Activated gamma-delta T cell (primary cell): Measurements from ENCODE around the gene LTB4R2.

ENCODE experiments used
- DNase-seq: peaks from one replicate; lab custom pipeline; 2025; lab: John Stamatoyannopoulos, UW
- total RNA-seq, 2 donors: gene quantifications; one replicate each; lab custom pipeline; 2026; lab: John Stamatoyannopoulos, UW

Gene LTB4R2
- total RNA-seq = 8.3 to 9.5 reads per million in 2 donors

- DNase-seq = no peak
These were observed at the start of gene LTB4R2 for GRCh38 chr14:24309538-24310264. LTB4R2 (plus strand) TSS chr14:24310140; CDS start chr14:24310665, 525 bp downstream.

- DNase-seq = no peak
These were observed 49.2 kb upstream of the LTB4R2 start for GRCh38 chr14:24260780-24261157.

GRCh38 chr14:24261256-24261968 lies 48.5 kb upstream of the LTB4R2 start:
- no peak for DNase-seq

GRCh38 chr14:24261969-24262327 lies 48.0 kb upstream of the LTB4R2 start:
- DNase-seq = no peak

- no peak for DNase-seq
These were observed 46.9 kb upstream of the LTB4R2 start, which contains the start of gene TGM1 for GRCh38 chr14:24262821-24263733. TGM1 (minus strand) TSS chr14:24263177; CDS start chr14:24262352, 825 bp downstream.

GRCh38 chr14:24263848-24264247 lies 46.1 kb upstream of the LTB4R2 start:
- DNase-seq = no peak

- no peak for DNase-seq
These were observed 45.6 kb upstream of the LTB4R2 start for GRCh38 chr14:24264298-24264697.

- DNase-seq = no peak
These were observed 43.3 kb upstream of the LTB4R2 start for GRCh38 chr14:24266344-24267244.

- no peak for DNase-seq
These were observed 42.4 kb upstream of the LTB4R2 start for GRCh38 chr14:24267516-24267915.

- no peak for DNase-seq
These were observed 41.7 kb upstream of the LTB4R2 start for GRCh38 chr14:24268225-24268624.

GRCh38 chr14:24269368-24269767 lies 40.6 kb upstream of the LTB4R2 start:
- DNase-seq = no peak

GRCh38 chr14:24269910-24270536 lies 39.9 kb upstream of the LTB4R2 start:
- DNase-seq = no peak

GRCh38 chr14:24270537-24271133 lies 39.3 kb upstream of the LTB4R2 start:
- DNase-seq = no peak

GRCh38 chr14:24271134-24271833 lies 38.7 kb upstream of the LTB4R2 start, which contains the start of gene RABGGTA:
RABGGTA (minus strand) TSS chr14:24271597; CDS start chr14:24271115, 482 bp downstream.
- DNase-seq = peak; percentile 91

- DNase-seq = no peak
These were observed 38.1 kb upstream of the LTB4R2 start for GRCh38 chr14:24271834-24272263.

GRCh38 chr14:24272467-24272866 lies 37.5 kb upstream of the LTB4R2 start:
- no peak for DNase-seq

GRCh38 chr14:24273422-24273998 lies 36.4 kb upstream of the LTB4R2 start:
- DNase-seq = no peak

- no peak for DNase-seq
These were observed 35.8 kb upstream of the LTB4R2 start for GRCh38 chr14:24274101-24274543.

GRCh38 chr14:24277071-24277470 lies 32.9 kb upstream of the LTB4R2 start:
- DNase-seq = no peak
